HL-60 (cell line): Measurements from ENCODE around the gene BRD3.

Experiments
- CTCF ChIP-seq: IDR thresholded peaks from one replicate; pipeline ENCODE4 v1.5.1; 2011; ENCODE audit warnings: low read length, control low read depth, inconsistent platforms; ENCODE audit not compliant: insufficient read depth
- GABPA ChIP-seq: IDR thresholded peaks from 2 replicates; pipeline ENCODE4 v1.6.1; 2012; ENCODE audit warnings: low read depth
- POLR2AphosphoS5 ChIP-seq: IDR thresholded peaks from 2 replicates; pipeline ENCODE4 v1.6.1; 2012; ENCODE audit warnings: low read depth
- SPI1 ChIP-seq: IDR thresholded peaks from 2 replicates; pipeline ENCODE4 v1.6.1; 2012; ENCODE audit warnings: low read depth, mild to moderate bottlenecking, borderline replicate concordance

- TF ChIP-seq CTCF (no peak), GABPA (no peak), SPI1 (no peak), POLR2AphosphoS5 (no peak)
Observed at GRCh38 chr9:134044944-134045343, 22.9 kb downstream of the BRD3 start.
